GM18519 (cell line): ENCODE results near the gene CHST11.

Source experiments
- ATAC-seq: cut with Tn5 transposase; IDR thresholded peaks from one replicate; pipeline ENCODE4 v1.9.1; 2021; ENCODE audit warnings: mild to moderate bottlenecking, moderate library complexity; ENCODE audit not compliant: unreplicated experiment, low FRiP score

CHST11 gene

DNA sequence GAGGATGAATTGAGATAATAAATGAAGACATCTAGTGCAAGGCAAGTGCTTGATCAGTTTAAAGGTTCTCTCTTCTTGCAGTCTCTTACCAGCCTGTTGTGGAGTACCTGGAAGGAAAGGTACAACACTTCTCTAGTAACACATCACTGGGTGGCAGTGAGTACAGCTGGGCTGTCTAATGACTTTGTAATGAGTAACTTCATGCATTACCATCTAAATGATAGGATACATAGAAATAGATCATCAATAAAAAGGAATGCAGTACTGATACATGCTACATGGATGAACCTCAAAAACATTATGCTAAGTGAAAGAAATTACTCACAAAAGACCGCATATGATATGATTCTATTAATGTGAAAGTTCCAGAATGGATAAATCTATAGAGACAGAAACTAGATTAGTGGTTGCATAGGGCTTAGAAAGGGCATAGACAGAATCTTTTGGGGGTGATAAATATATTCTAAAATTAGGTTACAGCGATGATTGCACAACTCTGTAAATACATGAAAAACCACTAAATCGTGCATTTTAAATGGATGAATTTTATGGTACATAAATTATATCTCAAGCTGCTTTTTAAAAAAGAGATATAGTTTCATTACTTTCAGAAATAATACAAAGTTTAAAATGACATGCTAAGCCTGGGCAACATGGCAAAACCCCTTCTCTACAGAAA lies 224.4 kb downstream of the CHST11 start:
- no peak for ATAC-seq

DNA sequence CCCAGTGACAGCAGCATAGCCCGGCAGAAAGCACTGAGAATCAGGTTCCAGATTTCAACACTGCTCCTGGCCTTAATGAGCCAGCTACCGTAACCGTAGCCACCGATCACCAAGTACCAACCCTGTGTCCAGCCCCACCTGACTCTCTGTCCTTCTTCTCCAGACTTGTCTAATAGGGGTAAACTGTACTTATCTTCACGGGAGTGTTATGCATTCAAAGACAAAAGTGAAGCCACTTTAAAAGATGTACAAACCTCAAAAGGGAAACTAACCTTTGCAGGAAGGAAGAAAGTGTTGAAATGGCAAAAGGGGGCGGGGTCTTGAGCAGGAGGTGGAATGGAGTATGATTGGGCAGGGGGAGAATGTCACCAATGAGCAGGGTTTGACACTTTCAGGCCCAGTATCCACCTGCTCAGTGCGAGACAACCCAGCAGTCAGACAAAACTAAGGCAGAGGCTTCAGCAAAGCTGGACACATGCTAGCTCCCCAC lies 226.1 kb downstream of the CHST11 start:
- ATAC-seq, result no peak

DNA sequence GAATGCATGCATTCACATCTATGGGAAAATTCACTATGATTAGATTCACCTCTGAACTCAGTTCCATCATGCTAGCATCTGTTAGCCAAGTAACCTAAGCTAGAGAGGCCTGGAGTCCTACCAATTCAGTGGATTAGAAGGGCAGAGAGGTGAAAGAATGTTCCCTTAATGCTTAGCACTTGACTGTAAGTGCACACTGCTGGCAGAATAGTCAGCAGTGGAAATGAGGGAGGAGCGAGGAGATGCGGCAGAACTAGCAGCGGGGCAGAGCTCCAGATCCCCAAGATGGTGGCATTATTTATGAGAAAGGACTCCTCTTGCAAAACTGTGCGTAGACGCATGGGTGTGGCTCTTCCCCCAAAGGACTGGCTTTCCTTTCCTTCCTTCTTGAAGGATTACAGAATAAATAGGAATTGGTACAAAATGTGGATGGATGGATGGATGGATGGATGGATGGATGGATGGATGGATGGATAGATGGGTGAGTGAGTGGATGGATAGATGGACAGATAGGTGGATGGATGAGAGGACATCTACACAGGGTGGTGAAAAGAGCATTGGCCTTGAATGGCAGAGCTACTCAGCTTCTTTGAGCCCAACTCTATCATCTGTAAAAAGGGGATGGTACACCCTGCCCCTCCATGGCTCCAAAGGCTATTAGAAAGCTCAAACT lies 227.2 kb downstream of the CHST11 start:
- ATAC-seq, result no peak

GRCh38 chr12:104684884-104685283 lies 228.1 kb downstream of the CHST11 start:
- no peak for ATAC-seq

DNA sequence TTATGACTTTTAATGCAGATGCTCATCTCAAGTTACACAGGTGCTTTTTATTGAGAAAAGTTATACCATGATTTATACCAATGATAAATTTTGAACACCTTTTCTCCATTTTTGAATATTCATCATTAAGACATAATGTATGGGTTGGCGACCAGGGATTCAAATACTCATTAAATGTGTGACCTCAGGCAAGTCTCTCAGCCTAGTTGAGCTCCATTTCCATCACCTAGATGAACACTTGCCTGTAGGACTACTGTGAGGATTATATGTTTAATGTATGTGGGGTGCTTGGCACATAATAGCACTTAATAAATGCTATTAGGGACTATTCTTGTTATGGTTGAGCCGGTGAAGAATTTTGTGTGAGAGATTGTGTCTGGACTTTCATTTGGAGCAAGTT lies 228.6 kb downstream of the CHST11 start:
- no peak for ATAC-seq

DNA sequence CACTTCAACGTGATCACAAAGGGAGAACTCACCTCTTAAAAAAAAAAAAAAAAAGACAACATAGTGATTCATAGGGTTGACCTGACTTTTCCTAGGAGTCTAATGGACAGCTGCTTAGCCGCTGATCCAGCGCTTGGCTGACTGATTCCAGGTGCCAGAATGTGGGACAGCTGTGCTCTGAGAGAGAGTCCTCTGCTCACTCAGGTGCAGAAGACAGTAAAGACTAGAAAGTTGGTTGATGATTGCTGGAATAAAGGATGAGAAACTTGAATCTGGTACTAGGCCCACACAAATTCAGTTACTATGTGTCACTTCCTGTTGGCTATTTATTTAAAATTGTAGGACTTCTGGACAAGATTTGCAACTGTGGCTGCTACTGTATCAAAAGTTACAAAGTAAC lies 229.4 kb downstream of the CHST11 start:
- ATAC-seq, result no peak

GRCh38 chr12:104687823-104688573 lies 231.2 kb downstream of the CHST11 start:
- ATAC-seq, result no peak

- ATAC-seq, result no peak
Observed at GRCh38 chr12:104689635-104690034, 232.9 kb downstream of the CHST11 start.

GRCh38 chr12:104691721-104692556 lies 235.2 kb downstream of the CHST11 start:
- no peak for ATAC-seq

DNA sequence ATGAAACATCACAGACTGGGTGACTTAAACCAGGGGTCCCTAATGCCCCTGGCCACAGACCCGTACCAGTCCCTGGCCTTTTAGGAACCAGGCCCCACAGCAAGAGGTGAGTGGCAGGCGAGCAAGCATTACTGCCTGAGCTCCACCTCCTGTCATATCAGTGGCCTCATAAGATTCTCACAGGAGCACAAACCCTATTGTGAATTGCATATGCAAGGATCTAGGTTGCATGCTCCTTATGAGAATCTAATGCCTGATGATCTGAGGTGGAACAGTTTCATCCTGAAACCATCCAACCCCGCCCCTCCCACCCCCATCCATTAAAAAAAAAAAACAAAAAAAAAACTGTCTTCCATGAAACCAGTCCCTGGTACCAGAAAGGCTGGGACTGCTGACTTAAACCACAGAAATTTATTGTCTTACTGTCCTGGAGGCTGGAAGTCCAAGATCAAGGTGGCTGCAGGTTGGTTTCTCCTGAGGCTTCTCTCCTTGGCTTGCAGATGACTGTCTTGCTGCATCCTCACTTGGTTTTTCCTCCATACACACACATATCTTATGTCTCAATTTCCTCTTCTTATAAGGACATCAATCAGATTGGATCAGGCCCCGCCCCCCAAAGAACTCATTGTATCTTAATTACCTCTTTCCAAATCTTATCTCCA lies 235.9 kb downstream of the CHST11 start:
- no peak for ATAC-seq

DNA sequence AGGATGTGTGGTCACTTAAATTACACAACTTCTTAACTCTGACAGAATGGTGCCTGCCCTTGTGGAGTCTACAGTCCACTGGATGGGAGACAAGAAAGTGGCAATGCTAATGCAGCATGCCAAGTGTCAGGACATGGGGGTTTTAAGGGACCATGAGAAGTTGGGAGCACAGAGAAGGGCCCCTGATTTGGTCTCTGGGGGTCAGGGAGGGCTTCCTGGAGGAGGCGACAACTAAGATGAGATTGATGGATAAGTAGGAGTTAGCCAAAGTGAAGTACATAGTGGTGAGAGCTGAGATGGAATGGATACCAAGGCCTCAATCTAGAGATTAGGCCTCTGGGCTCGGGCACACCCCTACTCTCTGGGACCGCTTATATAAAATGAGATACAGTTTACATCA lies 236.7 kb downstream of the CHST11 start:
- ATAC-seq, result no peak

- no peak for ATAC-seq
Observed at GRCh38 chr12:104694161-104694560, 237.4 kb downstream of the CHST11 start.

DNA sequence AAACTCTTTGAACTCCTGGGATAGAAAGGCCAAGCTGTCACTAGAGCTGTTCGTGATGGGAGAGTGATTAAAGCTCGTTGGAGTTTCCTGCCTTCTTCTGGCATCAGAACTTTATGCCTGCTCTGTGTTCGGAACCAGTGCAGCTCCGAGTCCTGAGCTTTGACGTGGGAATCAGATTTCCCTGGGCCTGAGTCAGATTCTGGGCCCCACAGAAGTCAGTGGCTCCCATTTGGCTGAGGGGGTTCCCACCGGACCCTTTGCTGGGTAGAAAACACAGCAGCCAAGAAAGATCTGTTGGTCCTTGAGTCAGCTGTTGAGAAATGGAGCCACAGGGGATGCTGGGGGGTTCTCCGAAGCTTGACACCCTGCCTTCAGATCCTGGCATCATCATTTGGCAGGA lies 238.0 kb downstream of the CHST11 start:
- no peak for ATAC-seq

DNA sequence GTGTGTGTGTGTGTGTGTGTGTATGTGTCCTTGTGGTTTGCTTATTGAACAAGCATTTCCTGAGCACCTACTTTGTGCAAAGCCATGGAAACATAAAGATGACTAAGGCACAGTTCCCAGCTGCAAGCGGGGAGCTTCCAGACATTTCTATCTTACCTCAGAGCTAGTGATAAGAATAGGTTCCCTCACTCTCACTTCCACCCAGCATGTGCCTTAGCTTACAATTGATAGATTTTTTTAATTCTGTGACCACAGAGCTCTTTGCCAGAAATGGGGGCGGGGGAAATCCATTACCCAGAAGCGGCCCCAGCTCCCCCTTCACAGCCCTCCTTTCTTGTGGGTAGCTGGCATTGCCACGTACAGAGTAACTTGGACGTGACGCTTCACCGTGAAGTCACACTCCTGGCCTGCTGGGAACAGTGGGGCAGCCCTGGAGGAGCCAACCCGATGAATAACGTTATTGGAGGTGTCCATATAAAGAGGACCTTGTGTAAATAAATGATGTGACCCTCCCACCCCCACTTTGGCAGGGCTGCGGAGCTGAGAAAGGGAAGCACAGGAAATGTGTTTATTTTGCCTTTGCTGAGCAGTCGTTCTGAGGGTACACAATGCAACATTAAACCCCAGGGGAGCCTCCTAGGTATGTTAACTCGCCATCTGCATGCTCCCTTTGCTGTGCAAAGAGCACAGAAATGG lies 238.9 kb downstream of the CHST11 start:
- peak; percentile 39 for ATAC-seq

DNA sequence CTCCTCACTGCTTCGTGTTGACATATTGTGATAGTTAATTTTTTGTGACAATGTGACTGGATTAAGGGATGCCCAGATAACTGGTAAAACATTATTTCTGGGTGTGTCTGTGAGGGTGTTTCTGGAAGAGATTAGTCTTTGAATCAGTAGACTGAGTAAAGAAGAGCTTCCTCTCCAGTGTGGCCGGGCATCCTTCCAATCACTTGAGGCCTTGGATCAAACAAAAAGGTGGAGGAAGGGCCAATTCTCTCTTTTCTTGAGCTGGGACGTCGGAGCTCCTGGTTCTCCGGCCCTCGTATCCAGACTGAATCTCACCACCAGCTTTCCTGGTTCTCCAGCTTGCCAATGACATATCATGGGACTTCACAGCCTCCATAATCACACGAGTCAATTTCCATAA lies 240.4 kb downstream of the CHST11 start:
- no peak for ATAC-seq

DNA sequence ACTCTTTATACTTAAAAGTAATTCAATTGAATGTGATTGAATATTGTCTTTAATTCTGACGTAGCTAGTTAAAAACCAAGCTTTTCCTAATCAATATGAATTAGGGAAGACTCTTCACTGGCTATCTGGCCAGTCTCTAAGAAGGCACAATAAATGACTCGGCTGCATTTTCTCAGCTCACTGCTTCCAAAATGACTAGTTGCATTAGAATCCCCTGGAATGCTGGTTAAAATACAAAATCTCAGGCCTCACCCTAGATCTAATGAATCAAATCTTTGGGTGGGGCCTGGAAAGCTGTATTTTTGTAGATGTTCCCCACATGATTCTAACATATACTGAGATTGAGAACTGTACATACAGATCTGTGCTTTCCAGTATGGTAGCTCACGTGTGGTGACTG lies 242.1 kb downstream of the CHST11 start:
- ATAC-seq, result no peak

GRCh38 chr12:104699489-104700190 lies 242.9 kb downstream of the CHST11 start:
- no peak for ATAC-seq

GRCh38 chr12:104700324-104700723 lies 243.6 kb downstream of the CHST11 start:
- ATAC-seq, result no peak

- no peak for ATAC-seq
Observed at GRCh38 chr12:104701301-104701700, 244.6 kb downstream of the CHST11 start.
